Naive B cell (primary cell): ENCODE results near the gene ACSF3. TPM values are rescaled to one million over a fixed set of nuclear protein-coding genes. Genes with fewer than 3 reads are reported as not detected.

ENCODE experiments used
- ATAC-seq, 2 donors: fragments of 150-1000 bp; cut with Tn5 transposase; 2 replicates each; pipeline ENCODE4 v1.10.0; 2021; ENCODE audit warnings: low read depth in 2 of 2, mild to moderate bottlenecking in 2 of 2, moderate library complexity in 2 of 2
- DNase-seq: peaks from one replicate; pipeline ENCODE4 v3.0.0; 2022
- H3K27ac Mint-ChIP-seq, 6 donors: one replicate each; pipeline ENCODE4 v1.8.0; 2020 to 2022; ENCODE audit warnings: mild to moderate bottlenecking in 6 of 6, mixed read lengths in 6 of 6, moderate library complexity in 5 of 6, inconsistent platforms in 2 of 6
- H3K27me3 Mint-ChIP-seq, 3 donors: one replicate each; pipeline ENCODE4 v1.8.0; 2021 to 2022; ENCODE audit warnings: mixed read lengths in 3 of 3, mild to moderate bottlenecking in 1 of 3
- H3K36me3 Mint-ChIP-seq, 2 donors: one replicate each; pipeline ENCODE4 v1.8.0; 2020 to 2022; ENCODE audit warnings: mixed read lengths in 2 of 2, inconsistent platforms in 1 of 2, mild to moderate bottlenecking in 1 of 2
- H3K4me1 Mint-ChIP-seq, 3 donors: one replicate each; pipeline ENCODE4 v1.8.0; 2020 to 2022; ENCODE audit warnings: mixed read lengths in 3 of 3, inconsistent platforms in 1 of 3, mild to moderate bottlenecking in 1 of 3, moderate library complexity in 1 of 3
- H3K4me3 Mint-ChIP-seq, 8 donors: one replicate each; pipeline ENCODE4 v1.8.0; 2020 to 2022; ENCODE audit warnings: mild to moderate bottlenecking in 8 of 8, mixed read lengths in 8 of 8, moderate library complexity in 8 of 8, inconsistent platforms in 2 of 8
- H3K9me3 Mint-ChIP-seq, 7 donors: one replicate each; pipeline ENCODE4 v1.8.0; 2020 to 2022; ENCODE audit warnings: mixed read lengths in 7 of 7, mild to moderate bottlenecking in 5 of 7, inconsistent platforms in 2 of 7, moderate library complexity in 1 of 7
- polyA plus RNA-seq, 6 donors: library from polyadenylated mRNA; unstranded; fragments of 300-500 nt; fragmentation: Illumina TruSeq; gene quantifications; one replicate each; pipeline ENCODE4 v1.2.3, GENCODE V29; 2021; ENCODE audit warnings: low read depth in 6 of 6

The ACSF3 gene
- polyA plus RNA-seq, 6 donors from 2014 or later: 30.0 to 43.6 (median 33.9) TPM

GRCh38 chr16:89150090-89150835 lies 56.6 kb downstream of the ACSF3 start:
- H3K27ac Mint-ChIP-seq: peak overlapping the region in 2 of 6 donors; percentile 73 to 79
- peaks cover 9 to 15% (median 14%) of the 10 kb centered on the region in 3 donors for H3K4me1 Mint-ChIP-seq
- DNase-seq (no peak), ATAC-seq (no peak)
- H3K36me3 Mint-ChIP-seq: peaks cover 28 to 48% of the 10 kb centered on the region in 2 donors
- H3K9me3 Mint-ChIP-seq: peaks cover 9 to 11% (median 10%) of the 10 kb centered on the region in 7 donors
- no peak overlapping the region for H3K4me3 Mint-ChIP-seq
- H3K27me3 Mint-ChIP-seq: no peaks in the 10 kb centered on the region

- H3K9me3 Mint-ChIP-seq: peaks cover 9 to 11% (median 10%) of the 10 kb centered on the region in 7 donors
- H3K36me3 Mint-ChIP-seq: peaks cover 28 to 48% of the 10 kb centered on the region in 2 donors
- peaks cover 11 to 19% (median 15%) of the 10 kb centered on the region in 3 donors for H3K4me1 Mint-ChIP-seq
- H3K4me3 Mint-ChIP-seq: no peak overlapping the region
- DNase-seq (no peak), ATAC-seq (no peak)
- no peaks in the 10 kb centered on the region for H3K27me3 Mint-ChIP-seq
- peak overlapping the region in 3 of 6 donors; percentile 16 to 79 (median 73) for H3K27ac Mint-ChIP-seq
Measured at GRCh38 chr16:89150981-89151380, 57.3 kb downstream of the ACSF3 start.

- no peak overlapping the region for H3K4me3 Mint-ChIP-seq
- peaks cover 23 to 31% of the 10 kb centered on the region in 2 donors for H3K36me3 Mint-ChIP-seq
- peak overlapping the region in 3 of 6 donors; percentile 15 to 80 (median 28) for H3K27ac Mint-ChIP-seq
- no peaks in the 10 kb centered on the region for H3K27me3 Mint-ChIP-seq
- peaks cover 9 to 11% (median 10%) of the 10 kb centered on the region in 7 donors for H3K9me3 Mint-ChIP-seq
- H3K4me1 Mint-ChIP-seq: peaks cover 10 to 17% (median 11%) of the 10 kb centered on the region in 3 donors
- ATAC-seq (peak; percentile 58 to 75), DNase-seq (no peak)
Measured at GRCh38 chr16:89152831-89153700, 59.4 kb downstream of the ACSF3 start.

DNA sequence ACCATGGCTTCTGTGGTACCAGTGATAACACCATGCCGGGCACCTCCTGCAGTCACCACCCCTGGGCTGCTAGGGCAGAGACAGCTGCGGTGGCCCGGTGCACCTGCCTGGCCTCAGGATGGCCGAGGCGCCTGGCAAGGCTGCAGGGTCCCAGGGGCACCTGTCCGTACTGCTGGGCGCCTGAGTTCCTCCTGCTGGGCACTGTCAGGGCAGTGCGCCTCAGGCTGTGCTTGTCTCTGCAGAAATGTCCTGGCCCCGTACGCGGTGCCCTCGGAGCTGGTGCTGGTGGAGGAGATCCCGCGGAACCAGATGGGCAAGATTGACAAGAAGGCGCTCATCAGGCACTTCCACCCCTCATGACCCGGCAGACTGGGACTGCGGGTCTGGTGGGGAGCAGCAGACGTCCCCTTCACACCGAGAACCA lies 60.2 kb downstream of the ACSF3 start:
- no peak for ATAC-seq
- Mint-ChIP-seq H3K27me3 (no peaks in the 10 kb centered on the region), H3K27ac (peak overlapping the region in 1 of 6 donors; percentile 49), H3K9me3 (peaks cover 7 to 8% (median 8%) of the 10 kb centered on the region in 7 donors), H3K4me3 (no peak overlapping the region), H3K4me1 (peaks cover 10 to 17% (median 11%) of the 10 kb centered on the region in 3 donors), H3K36me3 (peaks cover 20 to 26% of the 10 kb centered on the region in 2 donors)
- no peak for DNase-seq

GRCh38 chr16:89154390-89155183 lies 60.9 kb downstream of the ACSF3 start:
- peaks cover 7 to 17% (median 11%) of the 10 kb centered on the region in 3 donors for H3K4me1 Mint-ChIP-seq
- H3K9me3 Mint-ChIP-seq: peaks cover 0 to 2% (median under 1%) of the 10 kb centered on the region in 7 donors
- H3K4me3 Mint-ChIP-seq: no peak overlapping the region
- H3K27me3 Mint-ChIP-seq: no peaks in the 10 kb centered on the region
- H3K36me3 Mint-ChIP-seq: peaks cover 12 to 19% of the 10 kb centered on the region in 2 donors
- no peak for ATAC-seq
- peak overlapping the region in 3 of 6 donors; percentile 38 to 53 (median 49) for H3K27ac Mint-ChIP-seq
- DNase-seq: no peak

DNA sequence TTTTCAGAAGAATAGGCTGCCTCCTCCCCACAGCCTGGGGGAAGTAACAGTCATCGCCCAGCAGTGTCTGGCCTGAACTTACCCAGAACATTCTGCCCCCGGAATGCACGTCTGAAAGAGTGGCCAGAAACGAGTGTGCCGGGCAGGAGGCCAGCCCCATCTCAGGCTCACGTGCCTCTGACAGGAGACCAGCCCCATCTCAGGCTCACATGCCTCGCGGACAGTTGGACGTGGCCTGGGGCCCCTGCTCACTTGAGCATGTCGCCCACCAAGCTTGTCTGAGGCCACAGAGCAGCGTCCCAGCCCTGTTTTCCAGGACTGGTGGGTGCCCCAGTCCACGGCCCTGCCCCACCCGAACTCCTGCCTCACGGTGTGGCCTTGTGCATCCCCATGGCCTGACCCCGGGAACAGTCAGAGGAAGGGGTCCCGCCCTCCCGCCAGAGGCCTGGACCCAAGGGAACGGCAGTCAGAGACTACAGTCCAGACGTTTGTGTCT lies 61.6 kb downstream of the ACSF3 start:
- peaks cover 11 to 13% of the 10 kb centered on the region in 2 donors for H3K36me3 Mint-ChIP-seq
- no peaks in the 10 kb centered on the region for H3K27me3 Mint-ChIP-seq
- H3K9me3 Mint-ChIP-seq: no peaks in the 10 kb centered on the region
- H3K4me3 Mint-ChIP-seq: no peak overlapping the region
- no peak for DNase-seq
- ATAC-seq: no peak
- peak overlapping the region in 3 of 6 donors; percentile 53 to 78 (median 63) for H3K27ac Mint-ChIP-seq
- peaks cover 7 to 17% (median 11%) of the 10 kb centered on the region in 3 donors for H3K4me1 Mint-ChIP-seq

GRCh38 chr16:89155851-89156739 lies 62.4 kb downstream of the ACSF3 start:
- H3K9me3 Mint-ChIP-seq: no peaks in the 10 kb centered on the region
- H3K27ac Mint-ChIP-seq: peak overlapping the region in 1 of 6 donors; percentile 78
- DNase-seq: no peak
- H3K4me3 Mint-ChIP-seq: peak overlapping the region in 1 of 8 donors; percentile 9
- ATAC-seq: no peak
- peaks cover 4 to 6% of the 10 kb centered on the region in 2 donors for H3K36me3 Mint-ChIP-seq
- peaks cover 7 to 17% (median 11%) of the 10 kb centered on the region in 3 donors for H3K4me1 Mint-ChIP-seq
- H3K27me3 Mint-ChIP-seq: no peaks in the 10 kb centered on the region

DNA sequence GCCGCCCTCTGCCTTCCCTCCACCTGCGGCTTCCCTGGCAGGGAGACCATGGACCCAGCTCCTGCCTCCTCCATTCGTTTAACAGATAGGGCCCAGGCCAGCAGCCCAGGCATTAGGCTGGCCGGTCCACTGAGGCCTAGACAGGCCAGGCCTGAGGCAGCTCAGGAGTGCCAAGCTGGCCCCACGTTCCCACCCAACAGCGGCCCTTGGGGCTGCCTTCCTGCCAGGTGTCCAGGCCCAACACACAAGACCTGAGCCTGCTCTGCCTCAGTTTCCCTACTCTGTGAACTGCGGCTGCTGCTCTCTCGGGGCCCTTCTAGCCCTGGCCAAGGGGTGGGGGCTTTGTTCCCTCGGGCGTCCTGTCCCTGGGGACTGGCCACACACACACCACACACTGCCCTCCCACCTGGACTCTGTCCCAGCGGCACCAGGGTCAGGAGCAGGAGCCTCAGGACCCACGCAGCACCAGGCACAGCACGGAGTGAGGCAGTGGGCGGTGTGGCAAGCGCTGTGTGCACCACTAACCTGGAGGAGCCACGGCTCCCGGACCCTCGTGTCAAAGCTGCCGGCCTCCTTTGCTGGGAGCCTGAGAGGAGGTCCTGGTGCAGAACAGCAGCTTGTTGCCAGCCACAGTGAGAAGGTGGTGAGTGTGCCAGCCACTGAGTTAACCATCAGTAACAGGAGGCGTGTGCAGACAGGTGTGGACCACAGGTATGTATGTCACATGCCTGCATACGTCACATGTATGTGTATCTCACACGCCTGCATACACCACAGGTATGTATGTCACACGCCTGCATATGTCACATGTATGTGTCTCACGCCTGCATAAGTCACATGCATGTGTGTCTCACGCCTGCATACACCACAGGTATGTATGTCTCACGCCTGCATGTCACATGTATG lies 63.3 kb downstream of the ACSF3 start:
- H3K27ac Mint-ChIP-seq: no peak overlapping the region
- H3K36me3 Mint-ChIP-seq: peaks cover 0 to 4% of the 10 kb centered on the region in 2 donors
- ATAC-seq (no peak), DNase-seq (no peak)
- peaks cover 0 to 3% (median 0%) of the 10 kb centered on the region in 3 donors for H3K27me3 Mint-ChIP-seq
- H3K4me1 Mint-ChIP-seq: peaks cover 12 to 21% (median 15%) of the 10 kb centered on the region in 3 donors
- no peaks in the 10 kb centered on the region for H3K9me3 Mint-ChIP-seq
- peak overlapping the region in 1 of 8 donors; percentile 29 for H3K4me3 Mint-ChIP-seq

GRCh38 chr16:89157778-89158177 lies 64.1 kb downstream of the ACSF3 start:
- Mint-ChIP-seq H3K9me3 (no peaks in the 10 kb centered on the region), H3K4me1 (peaks cover 11 to 22% (median 20%) of the 10 kb centered on the region in 3 donors), H3K27me3 (peaks cover 0 to 7% (median 0%) of the 10 kb centered on the region in 3 donors), H3K27ac (no peak overlapping the region), H3K4me3 (no peak overlapping the region), H3K36me3 (peaks cover 0 to under 1% of the 10 kb centered on the region in 2 donors)
- DNase-seq (no peak), ATAC-seq (no peak)

DNA sequence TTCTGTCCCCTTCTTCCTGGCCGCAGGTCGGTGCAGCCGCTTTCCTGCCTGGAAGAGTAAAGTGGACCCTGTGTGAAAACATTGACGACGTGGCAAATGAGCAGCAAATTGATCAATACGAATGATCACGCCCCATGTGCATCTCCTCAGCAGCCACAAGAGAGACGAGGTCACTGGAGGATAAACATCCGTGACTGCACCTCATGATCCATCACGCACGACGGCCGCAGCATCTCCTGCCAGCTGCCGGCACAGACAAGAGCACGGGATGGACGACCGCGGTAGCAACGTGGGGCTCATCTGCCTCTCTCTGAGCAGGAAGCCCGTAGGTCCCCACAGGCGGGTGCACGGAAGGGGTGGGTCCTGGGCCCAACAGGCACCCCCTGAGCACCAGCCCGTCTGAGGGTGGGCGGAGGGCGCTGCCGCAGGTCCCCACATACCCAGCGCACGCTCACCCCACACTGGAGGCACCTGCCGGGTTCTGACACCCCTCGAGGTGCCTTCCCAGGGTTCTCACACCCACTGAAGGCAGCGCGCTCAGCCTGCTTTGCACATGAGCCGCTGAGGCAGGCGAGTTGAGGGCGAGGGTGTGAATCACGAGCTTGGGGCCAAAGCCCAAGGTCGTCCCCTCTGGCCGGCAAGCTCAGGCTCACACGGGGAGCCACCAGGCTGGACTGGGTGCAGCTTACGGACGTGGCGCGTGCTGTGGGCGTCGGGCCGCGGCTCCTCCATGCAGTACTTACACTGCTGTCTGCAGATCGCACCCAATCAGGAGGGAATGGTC lies 65.6 kb downstream of the ACSF3 start:
- Mint-ChIP-seq H3K9me3 (no peaks in the 10 kb centered on the region), H3K27me3 (peaks cover 0 to 7% (median 0%) of the 10 kb centered on the region in 3 donors), H3K4me3 (no peak overlapping the region), H3K27ac (no peak overlapping the region), H3K36me3 (no peaks in the 10 kb centered on the region), H3K4me1 (peaks cover 12 to 23% (median 22%) of the 10 kb centered on the region in 3 donors)
- ATAC-seq (no peak), DNase-seq (no peak)
